ENCODE data around the gene BMP7.
A peak's percentile ranks its signal among the peaks of the same experiment; 100 is the strongest.
"Not testable (repeated sequence)": the region's sequence is repeated elsewhere in the genome, so short reads cannot be mapped to it uniquely, and the experiment has no call there.

BMP7 gene

GRCh38 chr20:57255183-57255582 lies 11.3 kb downstream of the BMP7 start:
- intact Hi-C loops (cut with DNase I): no loop called here
- no peak for DNase-seq

- no peak for DNase-seq
- intact Hi-C loops (cut with DNase I): no loop called here
Measured at GRCh38 chr20:57252559-57253162, 13.8 kb downstream of the BMP7 start.

- intact Hi-C loops (cut with DNase I): no loop called here
- DNase-seq: no peak
Measured at GRCh38 chr20:57251949-57252348, 14.5 kb downstream of the BMP7 start.

- no peak for DNase-seq
- intact Hi-C loops (cut with DNase I): no loop called here
Measured at GRCh38 chr20:57251344-57251743, 15.1 kb downstream of the BMP7 start.

- DNase-seq: peak in 1 of 10 donors; percentile 67
- intact Hi-C loops (cut with DNase I): no loop called here
Measured at GRCh38 chr20:57250607-57251343, 15.7 kb downstream of the BMP7 start.

GRCh38 chr20:57249772-57250171 lies 16.7 kb downstream of the BMP7 start:
- intact Hi-C loops (cut with DNase I): no loop called here
- DNase-seq: no peak

- intact Hi-C loops (cut with DNase I): no loop called here
- DNase-seq: no peak
Measured at GRCh38 chr20:57249073-57249472, 17.4 kb downstream of the BMP7 start.

- DNase-seq: no peak
- intact Hi-C loops (cut with DNase I): no loop called here
Measured at GRCh38 chr20:57248132-57248797, 18.2 kb downstream of the BMP7 start.

GRCh38 chr20:57247292-57247965 lies 19.0 kb downstream of the BMP7 start:
- DNase-seq: no peak
- intact Hi-C loops (cut with DNase I): no loop called here

GRCh38 chr20:57245997-57246396 lies 20.4 kb downstream of the BMP7 start:
- no peak for DNase-seq
- intact Hi-C loops (cut with DNase I): no loop called here

- DNase-seq: peak in 1 of 10 donors; percentile 39
- intact Hi-C loops (cut with DNase I): no loop called here
Measured at GRCh38 chr20:57244627-57245214, 21.7 kb downstream of the BMP7 start.

- peak in 5 of 10 donors; percentile 51 to 91 (median 62) for DNase-seq
- intact Hi-C loops (cut with DNase I): no loop called here
Measured at GRCh38 chr20:57244221-57244585, 22.2 kb downstream of the BMP7 start.

- peak in 1 of 10 donors; percentile 41 for DNase-seq
- intact Hi-C loops (cut with DNase I): no loop called here
Measured at GRCh38 chr20:57243480-57244220, 22.8 kb downstream of the BMP7 start.

- intact Hi-C loops (cut with DNase I): no loop called here
- DNase-seq: no peak
Measured at GRCh38 chr20:57242414-57242813, 24.0 kb downstream of the BMP7 start.

GRCh38 chr20:57241363-57241991 lies 25.0 kb downstream of the BMP7 start:
- intact Hi-C loops (cut with DNase I): no loop called here
- DNase-seq: peak in 1 of 10 donors; percentile 42

GRCh38 chr20:57240581-57241362 lies 25.7 kb downstream of the BMP7 start:
- intact Hi-C loops (cut with DNase I): no loop called here
- no peak for DNase-seq

- intact Hi-C loops (cut with DNase I); DNase-seq: not testable (repeated sequence)
Measured at GRCh38 chr20:57239725-57240124, 26.7 kb downstream of the BMP7 start.

- DNase-seq; intact Hi-C loops (cut with DNase I): not testable (repeated sequence)
Measured at GRCh38 chr20:57239324-57239723, 27.1 kb downstream of the BMP7 start.

GRCh38 chr20:57238089-57238488 lies 28.4 kb downstream of the BMP7 start:
- intact Hi-C loops (cut with DNase I): no loop called here
- DNase-seq: no peak

Measured in posterior cingulate gyrus (tissue), 11 donors.